HG02938 (cell line): ENCODE measurements around the gene AGFG1.

Source experiments
- ATAC-seq: cut with Tn5 transposase; IDR thresholded peaks from one replicate; pipeline ENCODE4 v1.9.1; 2021; ENCODE audit warnings: mild to moderate bottlenecking, moderate library complexity; ENCODE audit not compliant: unreplicated experiment

The AGFG1 gene

DNA sequence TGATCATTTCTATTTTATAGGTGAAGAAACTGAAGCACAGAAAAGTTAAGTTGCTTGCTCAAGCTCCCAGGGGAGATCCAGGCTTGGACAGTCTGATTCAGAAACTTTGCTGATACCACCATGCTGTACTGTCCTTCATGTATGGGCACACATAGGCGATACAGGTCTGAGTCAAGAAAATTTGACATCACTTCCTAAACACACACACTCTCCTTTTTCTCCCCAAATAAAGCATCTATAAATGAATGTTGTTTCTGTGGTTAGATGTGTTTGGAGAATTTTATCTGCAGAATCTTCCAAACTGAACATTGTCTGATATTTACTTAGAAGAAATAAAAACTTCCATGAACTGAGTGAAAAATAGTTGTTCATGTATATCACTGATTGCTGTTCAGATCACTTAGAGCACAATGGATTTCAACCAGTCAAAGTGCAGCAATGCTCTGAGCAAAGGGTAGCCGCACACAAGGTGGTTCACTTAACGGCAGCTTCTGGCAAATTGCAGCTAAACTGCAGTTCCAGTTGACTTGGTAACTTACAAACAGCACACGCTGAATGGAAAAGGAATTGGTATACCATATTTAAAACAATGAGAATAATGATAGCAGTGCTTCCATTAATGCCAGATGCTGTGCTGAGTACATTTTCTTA lies 10.0 kb upstream of the AGFG1 start:
- peak; percentile 30 for ATAC-seq

DNA sequence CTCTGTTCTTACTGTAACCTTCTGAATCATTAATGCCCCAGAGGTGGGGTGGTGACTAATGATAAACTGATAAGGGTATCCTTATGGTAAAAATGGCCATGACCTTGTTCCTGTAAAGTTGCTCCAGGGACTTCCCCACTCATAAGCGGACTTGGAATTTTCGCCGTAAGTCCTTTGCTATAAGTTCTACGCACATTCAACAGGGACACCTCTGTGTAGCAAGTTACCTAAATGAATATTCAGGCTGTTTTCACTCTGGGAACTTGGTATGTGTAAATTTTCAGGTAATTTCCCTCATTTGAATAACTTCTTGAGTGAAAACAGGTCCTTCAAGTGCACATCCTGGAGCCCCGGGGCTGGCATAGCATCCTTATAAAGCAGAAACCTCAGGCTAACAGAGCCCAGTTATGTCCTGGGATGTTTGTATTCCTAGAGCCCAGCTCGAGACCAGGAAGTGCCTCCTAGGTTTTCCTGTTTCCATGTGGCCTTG lies 9.4 kb upstream of the AGFG1 start:
- peak; percentile 56 for ATAC-seq

DNA sequence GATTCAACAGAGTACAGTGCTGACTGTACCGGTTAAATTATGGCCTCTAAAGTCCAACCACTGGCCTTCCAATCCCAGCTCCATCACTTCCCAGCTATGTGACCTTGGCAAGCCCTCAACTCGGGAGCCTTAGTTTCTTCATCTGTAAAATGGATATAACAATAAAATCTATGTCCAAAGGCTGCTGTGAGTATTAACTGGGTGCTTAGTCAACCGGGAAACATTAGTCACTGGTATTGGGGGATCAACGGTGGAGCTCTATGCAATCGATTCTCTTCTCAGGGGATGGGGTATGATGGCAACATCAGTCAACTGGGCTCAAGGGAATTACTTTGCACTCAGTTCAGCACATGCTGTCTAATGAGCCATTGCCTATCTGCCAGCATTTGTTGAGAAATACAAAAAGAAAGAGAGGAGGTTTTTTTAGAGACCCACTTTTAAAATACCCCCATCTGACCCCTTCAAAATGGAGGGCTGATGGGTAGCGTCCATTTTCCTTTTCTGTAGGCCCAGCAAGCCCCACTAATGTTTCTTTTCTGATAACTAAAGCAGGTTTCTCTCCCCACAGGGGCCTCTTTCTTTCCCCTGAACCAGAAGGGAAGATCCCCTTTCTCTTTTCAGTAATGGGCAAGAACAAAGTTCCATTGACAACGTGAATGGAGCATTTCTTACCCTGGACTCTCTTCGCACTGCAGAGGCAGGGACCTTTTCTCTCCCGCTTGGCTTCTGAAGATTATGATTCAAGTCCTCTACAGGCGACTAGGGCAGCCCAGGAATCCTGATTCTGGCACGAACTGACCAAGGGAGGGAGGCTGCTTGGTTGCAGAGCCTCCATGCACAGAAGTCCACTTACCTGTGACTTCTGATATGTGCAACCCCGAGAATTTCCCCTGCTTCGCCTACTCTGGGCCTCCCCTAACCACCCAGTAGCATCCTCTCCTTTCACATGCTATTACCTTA lies 8.7 kb upstream of the AGFG1 start:
- peak; percentile 32 for ATAC-seq

DNA sequence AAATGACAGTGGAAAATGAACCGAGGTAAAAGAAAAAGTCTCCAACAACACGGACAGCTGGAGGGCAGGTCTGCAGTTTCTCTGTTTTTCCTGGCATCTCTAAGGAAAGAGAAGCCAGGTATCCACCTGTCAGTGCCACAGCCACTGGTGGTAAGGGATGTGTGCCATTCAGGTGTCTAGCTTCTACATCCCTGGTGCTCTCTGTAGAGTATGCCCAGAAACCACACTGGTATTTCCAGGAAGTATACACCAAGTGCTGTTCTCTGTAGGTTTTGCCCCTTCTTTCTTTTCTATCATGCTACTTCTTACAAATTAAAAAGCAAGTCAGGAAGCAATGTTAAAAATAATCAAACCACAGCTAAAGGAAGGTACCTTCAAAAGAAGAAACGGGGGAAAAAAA lies 7.6 kb upstream of the AGFG1 start:
- no peak for ATAC-seq

DNA sequence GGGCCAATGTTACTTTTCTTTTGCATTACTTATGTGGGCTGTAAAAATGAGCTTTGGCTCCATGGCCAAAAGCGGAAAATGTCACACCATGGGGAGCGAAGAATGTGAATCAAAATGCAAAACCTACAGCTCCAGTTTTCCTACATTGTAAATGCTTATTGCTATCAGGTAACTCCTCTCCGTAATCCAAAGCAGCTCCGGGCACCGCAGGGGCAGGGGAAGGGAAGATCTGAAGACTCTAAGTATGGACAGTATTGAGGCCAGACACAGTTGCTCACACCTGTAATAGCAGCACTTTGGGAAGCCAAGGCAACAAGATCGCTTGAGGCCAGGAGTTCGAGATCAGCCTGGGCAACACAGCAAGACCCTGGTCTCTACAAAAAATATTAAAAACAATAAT lies 7.1 kb upstream of the AGFG1 start:
- no peak for ATAC-seq

DNA sequence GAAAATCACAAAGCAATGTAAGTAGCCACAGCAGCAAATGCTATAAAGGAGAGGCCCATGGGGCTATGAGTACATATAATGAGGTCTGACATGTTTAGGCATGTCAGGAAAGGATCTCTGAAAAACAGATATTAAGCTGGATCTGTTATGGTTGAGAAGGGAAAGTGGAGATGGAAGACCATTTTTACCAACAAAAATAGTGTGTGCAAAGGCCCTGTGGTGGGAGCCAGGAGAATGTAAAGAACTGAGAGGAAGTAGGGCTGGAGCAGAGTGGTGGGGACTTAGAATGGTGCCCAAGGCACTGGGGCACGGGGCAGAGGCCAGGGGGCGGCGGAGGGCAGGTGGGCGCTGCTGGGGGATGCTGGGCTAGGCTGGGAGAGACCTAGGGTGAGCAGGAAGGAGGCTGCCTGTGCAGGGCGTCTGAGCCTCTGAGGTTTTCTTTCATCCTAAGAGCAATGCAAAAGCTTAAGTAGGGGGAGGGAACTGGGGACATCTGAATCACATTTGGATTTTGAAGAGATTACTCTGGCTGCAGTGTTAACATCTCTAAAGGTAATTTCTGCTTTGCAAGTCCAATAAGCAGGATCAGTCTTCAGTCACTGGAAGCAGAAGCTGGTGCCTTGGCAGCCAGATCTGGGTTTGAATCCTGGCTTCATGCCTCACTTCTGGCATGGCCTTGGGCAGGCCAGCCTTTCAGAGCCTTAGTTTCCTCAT lies 4.9 kb upstream of the AGFG1 start:
- ATAC-seq: no peak

DNA sequence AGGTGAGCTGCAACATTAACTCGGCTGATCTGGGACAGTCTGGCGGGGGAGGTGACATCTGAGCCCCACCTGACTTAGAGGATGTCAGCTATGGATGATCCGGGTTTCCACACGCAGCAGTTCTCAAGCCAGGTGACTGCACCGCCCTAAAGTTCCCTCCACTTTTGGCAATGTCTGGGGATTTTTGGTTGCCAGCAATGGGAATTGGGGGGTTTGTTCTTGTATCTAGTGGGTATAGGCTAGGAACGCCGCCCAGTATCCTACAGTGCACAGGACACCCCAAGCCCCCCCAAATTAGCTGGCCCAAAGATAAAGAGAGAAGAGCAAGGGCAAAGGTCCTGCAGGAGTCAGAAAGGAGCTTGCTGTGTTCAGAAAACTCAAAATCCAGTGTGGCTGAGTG lies 544 bp upstream of the AGFG1 start:
- no peak for ATAC-seq

DNA sequence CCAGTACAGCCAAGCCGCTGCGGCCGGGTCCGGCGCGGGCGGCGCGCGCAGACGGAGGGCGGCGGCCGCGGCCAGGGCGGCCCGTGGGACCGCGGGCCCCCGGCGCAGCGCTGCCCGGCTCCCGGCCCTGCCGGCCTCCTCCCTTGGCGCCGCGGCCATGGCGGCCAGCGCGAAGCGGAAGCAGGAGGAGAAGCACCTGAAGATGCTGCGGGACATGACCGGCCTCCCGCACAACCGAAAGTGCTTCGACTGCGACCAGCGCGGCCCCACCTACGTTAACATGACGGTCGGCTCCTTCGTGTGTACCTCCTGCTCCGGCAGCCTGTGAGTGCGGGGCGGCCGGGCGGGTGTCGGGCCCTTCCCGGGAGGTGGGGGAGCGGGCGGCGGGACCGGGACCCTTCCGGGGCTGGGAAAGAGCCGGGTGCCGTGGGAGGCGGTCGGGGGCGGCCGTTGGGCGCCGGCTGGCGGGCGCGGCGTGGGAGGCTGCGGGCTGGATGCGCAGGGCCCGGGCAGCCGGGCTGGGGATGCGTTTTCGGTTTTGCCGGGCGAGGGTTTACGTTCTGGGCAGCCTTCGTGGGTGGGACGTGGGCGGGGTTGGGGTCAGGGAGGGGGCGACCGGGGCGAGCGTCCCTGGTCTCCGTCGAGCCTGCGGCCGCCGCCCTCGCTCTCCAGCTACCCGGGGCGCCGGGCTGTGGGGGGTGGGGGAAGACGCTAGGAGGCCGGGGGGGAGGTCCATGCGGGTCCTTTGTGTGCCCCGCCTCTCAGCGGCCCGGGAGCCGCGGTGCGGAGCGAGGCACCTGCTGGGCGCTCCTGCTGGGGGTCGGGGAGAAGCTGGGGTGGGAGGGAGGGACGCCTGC lies 537 bp downstream of the AGFG1 start:
- ATAC-seq: peak; percentile 67

DNA sequence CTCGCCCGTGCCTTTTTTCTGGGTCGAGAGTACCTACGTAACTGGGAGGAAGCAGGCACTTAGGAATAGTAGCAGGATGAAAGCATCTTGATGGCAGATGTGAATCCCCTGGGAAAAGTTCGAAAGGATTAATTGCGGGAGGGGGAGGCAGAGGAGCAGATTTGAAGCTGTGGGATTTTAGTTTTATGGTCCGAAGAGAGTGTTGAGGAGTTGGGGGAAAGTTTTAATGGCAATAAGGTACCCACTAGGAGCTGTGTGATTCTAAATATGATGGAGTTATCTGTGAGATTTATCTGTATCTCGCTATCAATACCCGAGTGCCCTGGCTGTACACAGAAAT lies 1.1 kb downstream of the AGFG1 start:
- ATAC-seq: no peak

DNA sequence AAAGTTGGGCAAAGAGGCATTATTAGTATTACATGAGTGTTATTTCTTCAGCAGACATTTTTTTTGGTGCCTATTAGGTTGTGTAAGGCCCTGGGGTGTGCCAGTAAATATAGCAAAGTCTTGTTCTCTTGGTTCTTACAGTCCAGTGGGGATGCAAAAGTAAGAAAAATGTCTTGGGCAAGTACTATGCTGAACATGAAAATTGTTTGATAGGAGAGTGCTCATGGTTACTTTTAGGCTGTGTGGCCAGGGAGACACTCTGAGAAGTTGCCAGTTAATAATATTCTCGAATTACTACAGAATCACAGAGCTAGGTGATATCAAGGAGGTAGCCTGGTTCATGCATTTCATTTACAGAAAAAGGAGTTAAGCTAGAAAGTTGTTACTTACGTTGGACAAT lies 1.9 kb downstream of the AGFG1 start:
- no peak for ATAC-seq

DNA sequence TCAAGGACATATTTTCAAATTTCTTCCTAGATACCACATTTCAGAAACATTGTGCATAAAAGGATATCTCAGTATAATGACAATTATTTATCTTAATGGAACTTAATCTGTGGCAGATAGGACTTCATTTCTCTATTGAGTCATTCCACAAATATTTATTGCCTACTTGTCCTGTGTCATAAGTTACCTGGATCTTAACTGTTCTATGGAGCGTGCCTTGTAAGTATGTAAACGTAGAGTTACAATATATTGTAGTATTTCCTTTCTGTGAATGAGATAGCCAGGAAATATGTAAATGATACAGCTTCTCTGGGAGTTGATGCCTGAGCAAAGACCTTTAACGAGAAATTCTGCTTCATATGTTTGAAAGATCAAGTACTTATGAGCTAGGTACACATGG lies 2.5 kb downstream of the AGFG1 start:
- no peak for ATAC-seq

DNA sequence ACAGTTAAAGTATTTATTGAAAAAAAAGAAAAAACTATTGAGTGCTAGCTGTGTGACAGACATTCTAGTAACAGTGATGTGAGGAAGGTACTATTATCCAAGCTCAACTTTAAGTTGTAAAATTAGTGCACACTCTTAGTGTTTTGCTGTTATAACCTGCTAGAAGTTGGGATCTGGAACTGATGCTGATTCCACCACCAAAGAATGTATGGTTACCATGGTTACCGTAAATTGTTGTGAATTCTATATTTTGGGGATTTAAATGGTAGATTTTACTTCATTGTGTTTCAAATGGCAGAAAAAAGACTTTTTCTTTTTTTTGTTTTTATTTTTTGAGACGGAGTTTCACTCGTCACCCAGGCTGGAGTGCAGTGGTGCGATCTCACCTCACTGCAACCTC lies 5.3 kb downstream of the AGFG1 start:
- no peak for ATAC-seq

DNA sequence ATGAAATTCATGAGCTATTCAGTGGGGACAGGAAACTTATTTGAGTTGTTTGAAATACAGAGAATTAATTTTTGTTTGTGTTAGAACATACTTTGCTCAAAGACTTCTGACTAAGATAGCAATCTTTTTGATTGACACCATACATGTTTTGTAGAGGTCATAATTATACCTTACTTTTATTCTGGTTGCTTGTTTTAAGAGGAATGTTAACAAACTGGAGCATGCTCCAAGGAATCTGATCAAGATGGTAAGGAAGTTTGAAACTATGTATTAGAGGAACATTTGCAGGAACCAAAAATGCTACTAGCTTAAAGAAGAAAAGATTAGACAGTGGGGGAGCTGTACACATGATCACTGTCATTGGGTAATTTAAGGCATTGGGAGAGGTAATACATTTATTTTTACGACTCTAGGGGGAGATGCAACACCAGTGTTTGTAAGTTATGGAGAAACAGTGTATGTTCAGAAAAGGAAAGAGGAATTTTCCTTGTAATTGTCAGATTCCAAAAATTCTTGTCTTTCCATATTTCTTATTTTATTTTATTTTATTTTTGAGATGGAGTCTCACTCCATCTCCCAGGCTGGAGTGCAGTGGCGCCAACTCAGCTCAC lies 8.0 kb downstream of the AGFG1 start:
- peak; percentile 36 for ATAC-seq

DNA sequence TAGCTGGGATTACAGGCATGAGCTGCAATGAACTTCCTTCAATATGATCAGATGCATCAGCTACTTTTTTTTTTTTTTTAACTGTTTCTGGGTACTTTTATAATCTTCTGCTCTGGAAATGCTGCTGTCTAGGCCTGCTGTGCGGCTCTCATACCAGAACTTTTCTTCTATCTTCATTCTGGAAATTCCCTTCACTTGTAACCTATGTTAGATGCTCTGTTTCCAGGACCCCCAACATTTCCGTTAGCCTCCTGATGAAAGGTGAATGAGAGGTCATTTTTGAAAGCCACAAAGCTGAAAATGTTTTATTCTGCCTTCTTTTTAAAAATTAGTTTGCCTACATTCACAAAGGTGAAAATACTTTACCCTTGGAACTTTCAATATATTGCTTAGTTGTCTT lies 8.6 kb downstream of the AGFG1 start:
- peak; percentile 35 for ATAC-seq

DNA sequence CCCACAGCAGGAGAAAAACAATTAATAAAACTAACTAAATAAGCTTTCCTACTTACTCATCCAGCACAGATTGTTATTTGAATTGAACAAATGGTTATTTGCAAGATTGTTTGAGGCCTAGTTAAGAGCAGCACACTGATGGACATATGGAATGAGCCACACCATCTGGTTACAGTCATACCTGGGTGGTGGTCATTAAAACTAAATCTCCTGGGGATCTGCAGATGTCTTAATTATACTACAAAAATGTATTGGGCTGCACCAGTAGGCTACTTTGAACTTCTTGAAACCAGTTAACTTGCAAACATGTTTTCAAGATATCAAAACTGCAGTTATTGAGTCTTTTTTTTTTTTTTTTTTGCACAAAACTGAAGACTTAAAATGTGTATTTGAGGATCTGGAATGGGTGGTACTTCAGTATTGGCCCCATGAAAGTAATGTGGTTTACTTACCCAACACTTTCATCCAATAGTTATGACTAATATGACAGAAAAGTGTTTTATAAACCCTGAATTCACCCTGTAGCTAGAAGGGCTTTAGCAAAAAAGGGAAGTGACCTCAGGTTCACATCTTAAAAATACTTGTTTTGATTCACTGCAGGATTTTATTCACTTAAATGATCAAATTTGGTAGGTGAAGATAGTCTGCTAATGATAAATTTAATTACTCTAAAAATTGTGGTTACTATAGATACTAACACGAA lies 10.8 kb downstream of the AGFG1 start:
- peak; percentile 93 for ATAC-seq

DNA sequence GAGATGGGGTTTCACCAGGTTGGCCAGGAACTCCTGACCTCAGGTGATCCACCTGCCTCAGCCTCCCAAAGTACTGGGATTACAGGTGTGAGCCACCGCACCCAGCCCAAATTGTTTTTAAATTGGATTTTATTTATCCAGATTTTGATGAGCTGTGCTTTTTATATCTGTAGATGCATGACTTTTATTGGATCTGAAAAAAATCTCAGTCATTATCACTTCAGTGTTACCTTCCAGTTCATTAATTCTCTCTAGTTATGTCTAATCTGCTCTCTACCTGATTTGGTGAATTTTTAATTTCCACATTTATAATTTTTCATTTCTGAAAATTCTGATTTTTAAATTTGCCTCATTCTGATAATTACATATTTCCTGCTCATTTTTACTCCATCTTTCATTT lies 13.5 kb downstream of the AGFG1 start:
- no peak for ATAC-seq

DNA sequence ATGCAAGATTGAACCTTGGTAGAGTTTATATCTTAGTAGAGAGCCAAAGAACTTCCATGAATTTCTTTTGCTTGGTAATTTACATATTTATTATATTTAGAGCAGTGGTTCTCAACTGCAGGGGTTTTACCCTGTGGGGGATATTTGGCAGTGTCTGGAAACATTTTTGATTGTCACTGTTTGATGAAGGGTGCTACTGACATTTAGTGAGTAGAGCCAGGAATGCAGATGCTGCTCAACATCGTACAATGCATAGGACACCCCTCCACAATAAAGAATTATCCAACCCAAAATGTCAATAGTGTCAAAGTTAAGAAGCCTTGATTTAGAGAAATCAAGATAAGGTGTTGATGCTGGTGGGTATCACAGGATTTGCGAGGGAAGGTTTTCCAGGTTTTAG lies 14.7 kb downstream of the AGFG1 start:
- no peak for ATAC-seq

DNA sequence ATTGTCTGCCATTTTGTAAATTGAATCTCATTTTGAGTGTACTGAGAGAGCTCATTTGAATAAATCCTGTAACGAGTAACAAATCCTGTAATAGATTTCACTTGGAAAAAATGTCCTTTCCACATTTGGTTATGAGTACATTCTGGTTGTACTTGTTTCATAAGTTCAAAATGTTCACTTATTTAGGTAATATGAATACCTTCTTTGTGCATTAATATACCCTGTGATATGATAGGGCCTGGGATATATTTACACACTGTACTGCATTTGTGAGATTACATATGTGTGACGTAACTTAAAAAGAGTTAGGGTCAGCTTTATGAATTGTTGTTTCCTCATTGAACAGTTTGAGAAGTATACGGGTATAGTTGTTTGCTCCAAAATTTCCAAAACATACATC lies 16.1 kb downstream of the AGFG1 start:
- no peak for ATAC-seq

DNA sequence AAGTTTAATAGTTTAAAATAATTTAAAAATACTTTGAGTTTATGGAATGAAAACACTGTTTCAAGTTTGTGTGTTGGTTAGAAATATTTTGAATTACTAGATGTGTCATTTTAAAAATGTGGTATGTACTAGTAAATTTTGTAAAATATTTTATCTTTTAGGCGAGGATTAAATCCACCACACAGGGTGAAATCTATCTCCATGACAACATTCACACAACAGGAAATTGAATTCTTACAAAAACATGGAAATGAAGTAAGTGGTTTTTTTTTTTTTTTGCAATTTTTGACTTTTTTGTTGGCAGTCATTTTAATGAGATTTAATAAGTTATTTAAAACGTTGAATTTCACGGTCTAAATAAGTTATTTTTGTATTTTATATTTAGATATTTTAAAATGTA lies 19.4 kb downstream of the AGFG1 start:
- no peak for ATAC-seq

DNA sequence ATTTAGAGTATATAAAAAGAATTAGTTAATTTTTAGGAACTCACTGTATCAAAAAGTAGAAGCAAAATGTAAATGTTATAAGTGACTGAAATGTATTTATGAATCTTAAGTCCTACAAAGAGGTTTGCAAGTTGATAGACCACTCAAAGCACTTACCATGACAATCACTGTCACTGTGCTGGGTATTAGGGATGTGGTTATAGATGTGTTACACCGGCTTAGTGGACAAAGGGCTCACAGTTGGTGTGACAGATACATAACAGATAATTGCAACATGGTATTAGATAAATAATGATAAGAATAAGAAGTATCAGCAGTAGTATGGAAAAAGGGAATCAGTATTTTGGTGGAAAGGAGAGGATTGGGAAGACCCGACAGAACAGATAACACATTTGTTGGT lies 21.6 kb downstream of the AGFG1 start:
- no peak for ATAC-seq
